Dendritic cell treated with granulocyte-macrophage colony-stimulating factor and Interleukin-4, amounts not matched to agents 40 ng/mL and 50 ng/mL, for 4 days (primary cell): ENCODE measurements around the gene C1S.

Source experiments
- H3K27ac Mint-ChIP-seq: one replicate; pipeline ENCODE4 v1.8.0; 2022; ENCODE audit warnings: mild to moderate bottlenecking, mixed read lengths
- H3K27me3 Mint-ChIP-seq: one replicate; pipeline ENCODE4 v1.8.0; 2022; ENCODE audit warnings: mild to moderate bottlenecking, mixed read lengths
- H3K36me3 Mint-ChIP-seq: one replicate; pipeline ENCODE4 v1.8.0; 2022; ENCODE audit warnings: low read depth, mixed read lengths
- H3K4me1 Mint-ChIP-seq: one replicate; pipeline ENCODE4 v1.8.0; 2022; ENCODE audit warnings: low read depth, mixed read lengths
- H3K4me3 Mint-ChIP-seq: one replicate; pipeline ENCODE4 v1.8.0; 2022; ENCODE audit warnings: mild to moderate bottlenecking, moderate library complexity, mixed read lengths
- H3K9me3 Mint-ChIP-seq: one replicate; pipeline ENCODE4 v1.8.0; 2022; ENCODE audit warnings: mixed read lengths
- intact Hi-C: fragments of 100-400 bp; cut with micrococcal nuclease; formaldehyde crosslinking; loops from one replicate; pipeline ENCODE4 v1.15.0; 2022

C1S gene

DNA sequence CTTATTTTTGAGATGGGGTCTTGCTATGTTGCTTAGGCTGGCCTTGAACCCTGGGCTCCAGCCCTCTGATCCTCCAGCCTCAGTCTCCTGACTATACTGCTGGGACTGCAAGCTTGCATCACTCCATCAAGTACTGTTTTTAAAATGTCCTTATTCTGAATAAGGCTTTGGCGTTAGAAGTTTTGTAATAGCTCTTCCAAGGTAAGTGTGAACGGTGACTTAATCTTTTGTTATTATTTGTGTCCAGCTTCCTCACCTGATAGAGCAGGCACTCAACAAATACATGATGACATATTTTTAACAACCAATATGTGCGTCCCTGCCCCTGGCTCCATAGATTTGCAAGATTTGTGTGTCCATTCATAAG is 47.1 kb downstream of the C1S start:
- no peaks in the 10 kb centered on the region for H3K27me3 Mint-ChIP-seq
- peak overlapping the region; percentile 83 for H3K27ac Mint-ChIP-seq
- peaks cover 33% of the 10 kb centered on the region for H3K36me3 Mint-ChIP-seq
- H3K4me3 Mint-ChIP-seq, result peak overlapping the region; percentile 79
- intact Hi-C loops, result loop anchor here (5.0 kb wide), 1 partner anchor 45 kb away; the partner anchor contains the start of gene C1S
- H3K9me3 Mint-ChIP-seq, result peaks cover 12% of the 10 kb centered on the region
- H3K4me1 Mint-ChIP-seq, result peaks cover 37% of the 10 kb centered on the region

DNA sequence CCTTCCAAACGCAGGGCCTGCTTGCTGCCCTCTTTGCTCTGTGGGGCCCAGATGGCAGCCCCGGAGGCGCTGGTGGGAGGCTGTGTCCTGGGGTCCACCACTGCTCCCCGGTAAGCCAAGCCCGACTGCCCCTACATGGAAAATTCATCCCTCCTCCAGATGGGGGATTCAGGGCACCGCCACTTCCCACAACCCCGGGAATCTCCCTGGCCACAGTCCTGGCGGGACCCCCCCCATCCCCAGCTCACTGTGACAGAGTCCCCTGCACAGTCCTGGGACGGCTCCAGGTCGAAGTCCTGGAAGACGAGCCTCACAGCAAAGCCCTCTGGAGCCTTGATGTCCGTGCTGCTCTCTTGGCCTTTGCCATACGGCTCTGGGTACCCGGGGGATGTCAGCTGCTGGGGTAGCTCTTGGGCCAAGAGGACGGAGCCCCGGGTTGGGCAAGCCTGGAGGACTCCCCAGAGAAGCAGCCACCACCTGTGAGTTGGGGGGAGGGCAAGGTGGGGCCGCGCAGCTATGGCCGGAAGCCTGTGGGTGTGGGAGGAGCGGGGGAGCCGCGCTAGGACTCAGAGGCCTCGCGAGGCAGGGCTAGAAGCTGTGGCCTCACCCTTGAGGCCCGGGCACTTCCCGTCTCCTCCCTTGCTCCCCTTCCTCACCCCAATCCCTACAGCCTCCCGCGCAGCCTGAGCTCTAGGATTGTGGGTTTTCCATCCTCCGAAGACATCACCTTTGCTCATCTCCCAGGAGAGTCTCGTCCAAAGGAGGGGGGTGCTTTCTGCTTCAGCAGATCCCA is 47.7 kb downstream of the C1S start:
- Mint-ChIP-seq H3K27me3 (no peaks in the 10 kb centered on the region), H3K27ac (peak overlapping the region; percentile 83), H3K9me3 (peaks cover 12% of the 10 kb centered on the region), H3K36me3 (peaks cover 32% of the 10 kb centered on the region), H3K4me1 (peaks cover 31% of the 10 kb centered on the region), H3K4me3 (peak overlapping the region; percentile 79)
- intact Hi-C loops, result loop anchor here (5.0 kb wide), 1 partner anchor 46 kb away; the partner anchor contains the start of gene C1S

DNA sequence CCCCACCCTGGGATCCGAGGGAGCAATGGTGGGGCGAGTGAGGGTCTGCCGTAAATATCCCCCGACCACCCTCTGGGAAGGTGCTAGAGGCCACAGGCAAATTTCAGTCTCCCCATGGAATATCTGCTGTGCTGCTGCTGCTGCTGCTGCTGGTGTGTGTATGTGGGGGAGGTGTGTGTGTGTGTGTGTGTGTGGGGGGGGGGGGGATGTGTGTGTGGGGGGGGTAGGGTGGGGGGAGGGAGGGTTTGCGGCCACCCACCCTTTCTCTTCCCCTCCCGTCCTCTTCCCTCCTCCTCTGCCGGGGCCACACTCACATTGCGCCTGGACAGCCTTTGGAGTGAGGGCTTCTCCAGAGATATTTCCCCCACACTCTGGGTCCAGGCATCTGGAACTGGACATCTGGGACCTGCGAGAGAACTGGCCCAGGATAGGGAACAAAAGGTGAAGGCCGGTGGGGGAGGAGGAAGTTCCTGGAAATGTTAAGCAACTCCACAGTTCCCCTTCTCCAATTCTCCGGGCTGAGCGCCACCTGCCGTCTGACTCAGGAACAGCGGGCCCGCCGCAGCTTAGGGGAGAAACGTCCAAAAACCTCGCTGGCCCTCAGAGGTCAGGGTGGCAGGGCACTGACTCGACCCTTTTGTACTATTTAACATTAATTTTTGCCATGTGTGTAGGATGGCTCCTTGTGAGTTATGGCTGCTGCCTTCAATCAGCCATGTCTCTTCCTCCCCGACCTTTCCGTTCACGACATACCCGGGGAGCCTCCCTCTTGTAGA is 48.5 kb downstream of the C1S start, which contains the start of gene C1RL:
TSS of gene C1RL (minus strand) at position 419 of the 776 bp plus-strand sequence. CDS start at position 385, 34 bp downstream.
- peaks cover under 1% of the 10 kb centered on the region for H3K27me3 Mint-ChIP-seq
- peak within 1 kb of the TSS; percentile 79 for H3K4me3 Mint-ChIP-seq
- H3K27ac Mint-ChIP-seq, result peak within 1 kb of the TSS; percentile 83
- peaks cover 12% of the 10 kb centered on the region for H3K9me3 Mint-ChIP-seq
- peaks cover 34% of the 10 kb centered on the region for H3K4me1 Mint-ChIP-seq
- peaks cover 25% of the 10 kb centered on the region for H3K36me3 Mint-ChIP-seq
- intact Hi-C loops, result loop anchor here (5.0 kb wide), 1 partner anchor 47 kb away; the partner anchor contains the start of gene C1S

DNA sequence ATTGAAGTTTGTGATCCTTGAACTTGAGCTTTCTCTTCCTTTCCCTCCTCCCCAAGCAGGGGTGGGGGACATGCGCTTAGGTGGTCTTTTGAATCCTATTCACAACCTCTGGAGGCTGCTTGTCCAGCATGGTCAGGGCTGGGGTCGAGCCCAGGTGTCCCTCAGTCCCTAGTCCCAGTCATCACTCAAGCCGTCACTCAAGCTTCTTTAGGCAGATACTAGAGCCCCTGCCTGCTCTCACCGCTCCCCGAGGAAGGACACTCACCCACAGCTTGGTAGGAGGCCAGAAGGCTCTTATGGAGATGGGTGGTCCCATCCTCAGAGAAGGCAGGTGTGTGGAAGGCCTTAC is 49.0 kb downstream of the C1S start:
- Mint-ChIP-seq H3K4me3 (peak overlapping the region; percentile 79), H3K36me3 (peaks cover 19% of the 10 kb centered on the region), H3K4me1 (peaks cover 34% of the 10 kb centered on the region), H3K9me3 (peaks cover 12% of the 10 kb centered on the region), H3K27ac (peak overlapping the region; percentile 83), H3K27me3 (peaks cover 3% of the 10 kb centered on the region)
- intact Hi-C loops, result loop anchor here (5.0 kb wide), 1 partner anchor 47 kb away; the partner anchor contains the start of gene C1S

DNA sequence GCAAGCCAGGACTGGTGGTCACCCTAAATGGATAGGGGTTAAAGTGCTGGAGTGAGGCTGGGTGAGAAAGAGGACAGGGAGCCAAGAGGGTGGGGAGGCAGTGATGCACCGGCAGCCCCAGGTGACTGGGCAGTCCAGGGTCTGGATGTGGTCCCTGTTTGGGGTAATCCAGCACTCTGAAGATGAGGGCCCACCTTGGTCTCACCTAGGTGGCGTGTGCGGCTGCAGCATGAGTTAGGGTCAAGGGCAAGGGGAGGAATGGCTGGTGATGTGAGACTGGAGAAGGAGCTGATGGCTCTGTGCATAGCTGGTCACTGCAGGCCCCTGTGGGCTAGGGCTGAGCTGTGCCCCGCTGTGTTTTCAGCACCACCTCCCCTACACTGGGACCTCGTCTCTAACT is 50.1 kb downstream of the C1S start:
- Mint-ChIP-seq H3K27me3 (peaks cover 4% of the 10 kb centered on the region), H3K36me3 (peaks cover 17% of the 10 kb centered on the region), H3K4me3 (no peak overlapping the region), H3K4me1 (peaks cover 40% of the 10 kb centered on the region), H3K9me3 (peaks cover 16% of the 10 kb centered on the region), H3K27ac (no peak overlapping the region)
- intact Hi-C loops, result loop anchor here (5.0 kb wide), 1 partner anchor 168 kb away; the partner anchor contains the start of genes C12orf57 and RNU7-1

DNA sequence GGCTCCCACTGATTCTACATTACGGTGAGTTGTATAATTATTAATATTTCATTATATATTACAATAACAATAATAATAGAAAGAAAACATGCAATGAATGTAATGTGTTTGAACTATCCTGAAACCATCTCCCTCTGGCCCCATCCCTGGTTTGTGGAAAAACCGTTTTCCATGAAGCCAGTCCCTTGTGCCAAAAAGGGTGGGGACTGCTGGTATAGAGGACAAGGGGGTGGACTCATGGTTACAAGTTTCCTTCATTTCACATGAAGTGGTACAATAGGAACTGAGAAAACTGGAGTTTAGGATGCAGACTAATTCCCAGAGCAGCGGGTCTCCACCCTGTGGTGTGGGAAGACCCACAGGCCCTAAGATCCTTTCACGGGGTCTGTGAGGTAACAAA is 51.5 kb downstream of the C1S start:
- peaks cover 8% of the 10 kb centered on the region for H3K9me3 Mint-ChIP-seq
- H3K4me1 Mint-ChIP-seq, result peaks cover 48% of the 10 kb centered on the region
- H3K27me3 Mint-ChIP-seq, result peaks cover 5% of the 10 kb centered on the region
- no peak overlapping the region for H3K27ac Mint-ChIP-seq
- peaks cover 11% of the 10 kb centered on the region for H3K36me3 Mint-ChIP-seq
- intact Hi-C loops, result loop anchor here (2.0 to 5.0 kb wide), 2 partner anchors 170 to 243 kb away; partner anchors contain the start of genes C12orf57 and RNU7-1
- H3K4me3 Mint-ChIP-seq, result no peak overlapping the region

DNA sequence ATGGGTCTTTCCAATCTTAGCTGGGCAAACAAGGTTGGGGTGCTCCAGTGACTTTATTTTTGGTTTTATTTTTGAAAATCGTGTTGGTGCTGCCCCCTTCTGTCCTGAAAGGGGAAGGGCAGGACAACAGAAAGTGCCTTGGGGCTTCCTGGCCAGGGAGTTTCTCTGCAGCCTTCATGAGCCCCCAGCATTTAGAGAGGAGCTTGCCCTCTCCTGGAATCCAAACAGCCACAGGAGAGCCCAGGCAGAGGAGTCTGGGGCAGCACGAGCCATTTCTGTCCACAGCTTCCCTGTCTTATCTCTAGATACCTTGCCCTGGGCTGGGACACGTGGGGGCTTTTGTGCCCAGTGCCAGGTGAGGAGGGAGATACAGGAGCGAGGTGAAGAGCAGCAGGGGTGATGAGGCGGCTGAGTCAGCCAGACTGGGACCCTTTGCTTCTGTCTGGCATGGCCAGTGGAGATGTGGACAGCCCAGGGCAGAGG is 52.9 kb downstream of the C1S start:
- Mint-ChIP-seq H3K27ac (peak overlapping the region; percentile 64), H3K4me3 (no peak overlapping the region)

DNA sequence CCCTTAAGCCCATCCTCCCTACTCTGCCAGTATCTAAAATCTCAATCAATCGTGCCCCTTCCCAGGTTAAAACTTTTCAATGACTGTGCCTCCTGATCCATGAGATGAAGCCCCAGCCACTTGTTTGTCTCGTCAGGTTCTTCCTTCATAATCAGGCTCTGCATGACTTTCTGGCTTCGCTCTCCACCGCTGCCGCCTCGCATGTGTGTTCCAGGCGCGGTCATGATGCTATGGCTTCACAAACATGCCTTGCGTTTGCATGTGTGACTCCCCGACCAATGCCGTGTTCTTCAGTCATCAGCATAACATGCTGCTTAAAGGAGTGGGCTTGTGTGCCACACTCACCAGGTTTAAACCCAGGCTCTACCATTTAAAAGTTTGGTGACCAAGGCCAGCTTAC is 53.5 kb downstream of the C1S start:
- peaks cover 8% of the 10 kb centered on the region for H3K9me3 Mint-ChIP-seq
- peaks cover 5% of the 10 kb centered on the region for H3K27me3 Mint-ChIP-seq
- no peak overlapping the region for H3K27ac Mint-ChIP-seq
- intact Hi-C loops, result loop anchor here (5.0 kb wide), 1 partner anchor 172 kb away; the partner anchor contains the start of genes C12orf57 and RNU7-1
- peaks cover 11% of the 10 kb centered on the region for H3K36me3 Mint-ChIP-seq
- H3K4me1 Mint-ChIP-seq, result peaks cover 48% of the 10 kb centered on the region
- H3K4me3 Mint-ChIP-seq, result no peak overlapping the region

More for the DNA sequence above, 52.9 kb downstream of the C1S start:
- Mint-ChIP-seq H3K27me3 (peaks cover 5% of the 10 kb centered on the region), H3K36me3 (peaks cover 11% of the 10 kb centered on the region), H3K4me1 (peaks cover 47% of the 10 kb centered on the region), H3K9me3 (peaks cover 8% of the 10 kb centered on the region)
- intact Hi-C loops, result loop anchor here (2.0 to 5.0 kb wide), 2 partner anchors 171 to 245 kb away; partner anchors contain the start of genes C12orf57 and RNU7-1

DNA sequence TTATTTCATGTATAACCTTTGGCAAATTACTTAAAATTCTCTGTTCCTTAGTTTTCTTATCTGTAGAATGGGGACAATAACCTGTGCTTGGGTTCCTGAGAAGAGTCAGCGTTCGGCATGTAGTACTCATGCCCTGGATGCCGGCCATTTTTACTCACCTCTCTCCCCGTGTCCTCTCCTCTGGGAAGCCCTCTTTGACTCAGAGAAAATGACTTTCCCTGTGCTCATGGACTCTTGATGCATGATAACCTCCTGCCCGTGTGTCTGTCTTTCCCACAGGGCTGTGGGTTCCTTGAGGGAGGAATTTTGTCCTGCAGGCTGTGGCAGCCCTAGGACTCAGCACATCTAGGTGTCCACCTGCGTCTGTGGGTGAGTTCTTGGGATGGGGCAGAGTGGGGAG is 54.3 kb downstream of the C1S start:
- intact Hi-C loops, result loop anchor here (5.0 kb wide), 1 partner anchor 173 kb away; the partner anchor contains the start of genes C12orf57 and RNU7-1
- Mint-ChIP-seq H3K36me3 (peaks cover 11% of the 10 kb centered on the region), H3K27me3 (peaks cover 5% of the 10 kb centered on the region), H3K27ac (no peak overlapping the region), H3K4me3 (no peak overlapping the region), H3K4me1 (peaks cover 48% of the 10 kb centered on the region), H3K9me3 (peaks cover 8% of the 10 kb centered on the region)

DNA sequence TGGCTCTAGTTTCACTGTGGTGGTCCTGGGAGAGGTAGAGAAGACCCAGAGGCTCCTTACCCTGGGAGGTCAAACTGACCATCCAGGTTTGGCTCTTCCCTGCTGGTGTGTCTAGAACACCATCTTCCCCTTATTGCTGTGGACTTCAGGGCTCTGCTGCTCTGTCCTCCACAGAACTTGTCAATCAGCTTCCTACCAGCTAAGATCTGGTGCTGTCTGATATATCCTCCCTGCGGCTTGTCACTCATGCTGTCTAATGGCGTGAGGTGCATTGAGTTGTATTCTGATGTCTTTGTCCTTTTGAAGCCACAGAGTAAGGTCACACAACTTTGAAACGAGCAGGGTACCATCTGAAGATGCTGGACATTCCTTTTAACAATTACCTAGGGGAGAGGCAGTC is 55.7 kb downstream of the C1S start:
- peaks cover 11% of the 10 kb centered on the region for H3K36me3 Mint-ChIP-seq
- peaks cover 5% of the 10 kb centered on the region for H3K27me3 Mint-ChIP-seq
- no peak overlapping the region for H3K4me3 Mint-ChIP-seq
- intact Hi-C loops, result no loop called here
- H3K9me3 Mint-ChIP-seq, result peaks cover 8% of the 10 kb centered on the region
- H3K4me1 Mint-ChIP-seq, result peaks cover 49% of the 10 kb centered on the region
- no peak overlapping the region for H3K27ac Mint-ChIP-seq

DNA sequence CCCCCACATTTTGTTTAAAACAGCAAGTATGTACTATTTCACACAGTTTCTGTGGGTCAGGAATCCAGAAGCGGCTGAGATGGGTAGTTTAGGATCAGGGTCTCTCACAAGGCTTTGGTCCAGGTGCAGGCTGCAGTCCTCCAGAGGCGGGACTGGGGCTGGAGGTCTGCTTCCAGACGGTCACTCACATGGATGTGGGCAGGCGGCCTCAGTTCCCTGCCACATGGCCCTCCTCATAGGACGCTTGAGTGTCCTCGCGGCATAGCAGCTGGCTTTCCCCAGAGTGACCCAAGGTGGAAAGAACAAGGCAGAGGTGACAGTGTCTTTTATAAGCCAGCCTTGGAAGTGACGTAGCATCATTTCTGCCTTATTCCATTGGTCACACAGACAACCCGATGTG is 56.4 kb downstream of the C1S start:
- Mint-ChIP-seq H3K4me1 (peaks cover 49% of the 10 kb centered on the region), H3K9me3 (peaks cover 8% of the 10 kb centered on the region), H3K4me3 (no peak overlapping the region), H3K36me3 (peaks cover 11% of the 10 kb centered on the region), H3K27me3 (peaks cover 6% of the 10 kb centered on the region), H3K27ac (no peak overlapping the region)
- intact Hi-C loops, result no loop called here

DNA sequence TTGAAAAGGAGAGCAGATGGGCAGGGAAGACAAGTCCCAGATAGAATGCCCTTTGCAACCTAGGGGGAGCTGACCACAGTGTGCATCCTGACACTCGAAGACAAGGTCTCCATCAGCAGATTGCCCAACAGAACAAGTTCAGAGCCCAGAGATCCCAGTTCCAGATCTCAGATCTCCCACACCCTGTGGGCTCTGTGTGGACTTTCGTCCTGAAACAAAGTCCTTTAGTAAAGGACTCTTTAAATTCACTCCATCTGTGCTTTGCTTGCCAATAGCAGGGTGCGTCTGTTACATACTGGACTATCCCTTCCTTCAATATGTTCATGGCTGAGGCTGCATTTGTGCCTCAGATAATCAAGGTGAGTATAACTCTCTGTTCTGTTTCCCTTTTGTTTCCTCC is 57.2 kb downstream of the C1S start:
- Mint-ChIP-seq H3K4me3 (no peak overlapping the region), H3K36me3 (peaks cover 11% of the 10 kb centered on the region), H3K9me3 (peaks cover 8% of the 10 kb centered on the region), H3K27me3 (peaks cover 6% of the 10 kb centered on the region), H3K4me1 (peaks cover 49% of the 10 kb centered on the region), H3K27ac (peak overlapping the region; percentile 42)
- intact Hi-C loops, result no loop called here

DNA sequence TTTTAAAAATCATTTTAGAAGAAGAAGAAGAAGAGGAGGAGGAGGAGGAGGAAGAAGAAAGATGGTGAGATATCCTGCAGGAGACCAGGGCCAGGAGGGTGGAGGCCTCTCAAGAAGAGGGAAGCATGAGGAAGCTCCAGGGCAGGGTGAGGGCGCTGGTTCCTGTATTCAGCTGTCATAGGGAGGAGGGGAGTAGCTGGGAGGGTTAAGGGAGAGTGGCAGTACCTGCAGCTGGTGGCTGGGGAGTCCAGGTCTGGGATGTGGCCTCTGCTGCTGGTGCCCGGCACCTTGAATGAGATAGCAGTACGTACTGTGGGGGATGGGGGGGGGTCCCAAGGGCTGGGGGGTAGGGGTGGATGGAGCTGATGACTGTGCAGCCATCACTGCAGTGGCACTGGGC is 58.4 kb downstream of the C1S start:
- intact Hi-C loops, result no loop called here
- Mint-ChIP-seq H3K9me3 (peaks cover 8% of the 10 kb centered on the region), H3K4me3 (no peak overlapping the region), H3K27ac (no peak overlapping the region), H3K4me1 (peaks cover 50% of the 10 kb centered on the region), H3K27me3 (peaks cover 11% of the 10 kb centered on the region), H3K36me3 (peaks cover 11% of the 10 kb centered on the region)
